ENCODE measurements around the gene OPHN1. TPM values are rescaled to one million over a fixed set of nuclear protein-coding genes. Genes with fewer than 3 reads are reported as not detected.
"Not testable (repeated sequence)": the region's sequence is repeated elsewhere in the genome, so short reads cannot be mapped to it uniquely, and the experiment has no call there.

The OPHN1 gene
- total and polyA plus RNA-seq, 7 donors, result 0.92 to 19.4 (median 6.9) TPM

DNA sequence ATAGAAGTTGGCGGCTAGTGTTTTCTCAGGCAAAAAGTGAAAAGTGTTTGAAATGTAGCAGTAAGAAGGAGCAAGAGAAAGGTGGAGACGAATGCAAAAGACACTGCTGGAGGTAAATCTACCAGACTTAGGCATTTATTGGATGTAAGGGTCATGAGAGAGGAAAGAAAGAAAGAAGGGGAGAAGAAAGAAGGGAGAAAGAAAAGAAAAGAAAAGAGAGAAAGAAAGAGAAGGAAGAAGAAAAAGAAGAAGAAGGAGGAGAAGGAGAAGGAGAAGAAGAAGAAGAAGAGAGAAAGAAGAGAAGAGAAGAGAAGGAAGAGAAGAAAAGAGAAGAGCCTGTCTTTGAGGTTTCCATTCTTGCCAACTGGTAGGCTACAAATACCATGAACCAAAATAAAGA, 31.2 kb downstream of the OPHN1 start:
- Histone ChIP-seq H3K4me3 (no peak overlapping the region), H3K27ac (no peak overlapping the region), H3K27me3 (no peaks in the 10 kb centered on the region), H3K4me1 (no peaks in the 10 kb centered on the region), H3K36me3 (no peaks in the 10 kb centered on the region), H3K9me3 (no peaks in the 10 kb centered on the region)
- no peak for TF ChIP-seq POLR2AphosphoS5 (IDR thresholded peaks at IDR 0.05)
- TF ChIP-seq, protein P1, sequence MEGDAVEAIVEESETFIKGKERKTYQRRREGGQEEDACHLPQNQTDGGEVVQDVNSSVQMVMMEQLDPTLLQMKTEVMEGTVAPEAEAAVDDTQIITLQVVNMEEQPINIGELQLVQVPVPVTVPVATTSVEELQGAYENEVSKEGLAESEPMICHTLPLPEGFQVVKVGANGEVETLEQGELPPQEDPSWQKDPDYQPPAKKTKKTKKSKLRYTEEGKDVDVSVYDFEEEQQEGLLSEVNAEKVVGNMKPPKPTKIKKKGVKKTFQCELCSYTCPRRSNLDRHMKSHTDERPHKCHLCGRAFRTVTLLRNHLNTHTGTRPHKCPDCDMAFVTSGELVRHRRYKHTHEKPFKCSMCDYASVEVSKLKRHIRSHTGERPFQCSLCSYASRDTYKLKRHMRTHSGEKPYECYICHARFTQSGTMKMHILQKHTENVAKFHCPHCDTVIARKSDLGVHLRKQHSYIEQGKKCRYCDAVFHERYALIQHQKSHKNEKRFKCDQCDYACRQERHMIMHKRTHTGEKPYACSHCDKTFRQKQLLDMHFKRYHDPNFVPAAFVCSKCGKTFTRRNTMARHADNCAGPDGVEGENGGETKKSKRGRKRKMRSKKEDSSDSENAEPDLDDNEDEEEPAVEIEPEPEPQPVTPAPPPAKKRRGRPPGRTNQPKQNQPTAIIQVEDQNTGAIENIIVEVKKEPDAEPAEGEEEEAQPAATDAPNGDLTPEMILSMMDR (IDR thresholded peaks at IDR 0.05), result no peak
- DNase-seq, result no peak
- intact Hi-C loops (cut with DNase I), result no loop called here
- WGBS, 2 donors, result 93 to 98% methylated on average over 2 of the region's 2 CpGs

DNA sequence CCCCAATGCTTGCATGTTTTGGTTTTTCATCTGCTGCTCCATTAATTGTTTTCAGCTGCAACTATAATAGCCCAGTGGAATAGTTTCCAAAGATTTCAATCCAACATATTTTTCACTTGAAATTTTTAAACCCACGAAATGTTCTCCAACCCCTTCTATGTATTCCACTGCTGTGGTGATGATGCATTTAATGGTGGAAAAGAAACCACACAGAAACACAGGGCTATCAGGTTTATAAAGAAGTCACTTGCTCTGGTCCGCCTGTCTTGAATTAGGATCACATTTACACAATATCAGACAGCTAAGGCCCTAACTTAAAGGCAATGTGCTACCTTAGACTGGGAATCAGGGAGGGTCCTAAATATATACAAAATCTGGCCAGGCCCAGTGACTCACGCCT, 35.0 kb downstream of the OPHN1 start:
- WGBS, 2 donors, result 86 to 88% methylated on average over 3 of the region's 3 CpGs

GRCh38 chrX:68396953-68397352, 36.3 kb downstream of the OPHN1 start:
- intact Hi-C loops (cut with DNase I), result no loop called here
- Histone ChIP-seq H3K36me3 (no peaks in the 10 kb centered on the region), H3K27me3 (no peaks in the 10 kb centered on the region), H3K27ac (peak overlapping the region in 1 of 4 donors; percentile 10), H3K9me3 (no peaks in the 10 kb centered on the region), H3K4me1 (no peaks in the 10 kb centered on the region), H3K4me3 (no peak overlapping the region)
- TF ChIP-seq POLR2A (IDR thresholded peaks at IDR 0.05), result no peak
- TF ChIP-seq, protein P1 (IDR thresholded peaks at IDR 0.05), result no peak
- no peak for TF ChIP-seq EP300 (IDR thresholded peaks at IDR 0.05)
- no peak for TF ChIP-seq POLR2AphosphoS5 (IDR thresholded peaks at IDR 0.05)
- DNase-seq, result no peak
- 85% methylated on average over 2 of the region's 2 CpGs for WGBS, 2 donors

More for the DNA sequence above, 35.0 kb downstream of the OPHN1 start:
- Histone ChIP-seq H3K27ac (no peak overlapping the region), H3K4me3 (no peak overlapping the region), H3K36me3 (no peaks in the 10 kb centered on the region), H3K27me3 (no peaks in the 10 kb centered on the region), H3K4me1 (no peaks in the 10 kb centered on the region), H3K9me3 (no peaks in the 10 kb centered on the region)
- no peak for DNase-seq
- intact Hi-C loops (cut with DNase I), result no loop called here
- TF ChIP-seq EP300 (IDR thresholded peaks at IDR 0.05) (no peak), POLR2AphosphoS5 (IDR thresholded peaks at IDR 0.05) (no peak), POLR2A (IDR thresholded peaks at IDR 0.05) (no peak)
- TF ChIP-seq, protein P1 (IDR thresholded peaks at IDR 0.05), result no peak

DNA sequence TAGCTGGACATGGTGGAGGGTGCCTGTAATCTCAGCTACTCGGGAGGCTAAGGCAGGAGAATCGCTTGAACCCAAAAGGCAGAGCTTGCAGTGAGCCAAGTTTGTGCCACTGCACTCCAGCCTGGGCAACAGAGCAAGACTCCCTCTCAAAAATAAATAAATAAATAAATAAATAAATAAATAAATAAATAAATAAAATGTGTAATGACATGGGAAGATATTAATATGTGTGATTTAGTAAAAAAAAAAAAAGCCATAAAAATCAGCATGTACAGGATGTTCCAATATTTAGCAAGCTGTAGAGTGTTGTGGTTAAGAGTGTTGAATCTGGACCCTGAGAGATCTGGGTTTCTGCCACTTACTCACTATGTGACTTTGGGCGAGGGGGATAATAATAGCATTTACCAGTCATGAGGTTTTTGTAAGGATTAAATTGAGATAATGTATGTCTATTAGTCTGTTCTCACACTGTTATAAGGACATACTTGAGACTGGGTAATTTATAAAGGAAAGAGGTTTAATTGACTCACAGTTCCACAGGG, 43.8 kb downstream of the OPHN1 start:
- H3K4me3 ChIP-seq; H3K9me3 ChIP-seq; intact Hi-C loops (cut with DNase I); H3K36me3 ChIP-seq; H3K27ac ChIP-seq; H3K4me1 ChIP-seq; DNase-seq; H3K27me3 ChIP-seq: not testable (repeated sequence)
- 88 to 98% methylated on average over 3 of the region's 3 CpGs for WGBS, 2 donors

DNA sequence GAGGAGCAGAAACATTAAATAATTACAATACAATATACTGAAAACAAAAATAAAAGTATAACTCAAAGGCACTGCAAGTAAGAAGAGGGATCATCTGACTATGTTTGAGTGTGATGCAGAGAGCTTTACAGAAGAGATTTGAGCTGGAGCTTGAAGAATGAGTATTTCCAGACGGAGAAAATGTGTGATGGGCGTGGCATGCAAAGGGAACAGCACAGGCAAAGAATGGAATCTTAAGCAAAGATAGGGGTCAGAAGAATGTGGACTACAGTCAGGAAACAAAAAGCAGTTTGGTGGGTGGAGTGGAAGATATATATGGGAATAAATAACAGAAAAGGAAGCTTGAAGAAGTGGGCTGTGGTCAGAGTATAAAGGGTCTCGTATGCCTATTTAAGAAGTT, 45.5 kb downstream of the OPHN1 start:
- H3K27ac ChIP-seq, result no peak overlapping the region
- WGBS, 2 donors, result 82 to 84% methylated on average over 3 of the region's 3 CpGs
- no peaks in the 10 kb centered on the region for H3K36me3 ChIP-seq
- H3K4me1 ChIP-seq, result no peaks in the 10 kb centered on the region
- TF ChIP-seq, protein P1 (IDR thresholded peaks at IDR 0.05), result no peak
- no peak for TF ChIP-seq EP300 (IDR thresholded peaks at IDR 0.05)
- TF ChIP-seq POLR2AphosphoS5 (IDR thresholded peaks at IDR 0.05), result no peak
- no peak for TF ChIP-seq POLR2A (IDR thresholded peaks at IDR 0.05)
- H3K4me3 ChIP-seq, result no peak overlapping the region
- H3K9me3 ChIP-seq, result no peaks in the 10 kb centered on the region
- no peak for DNase-seq
- intact Hi-C loops (cut with DNase I), result no loop called here
- H3K27me3 ChIP-seq, result no peaks in the 10 kb centered on the region
